ENCODE measurements around the gene SRGAP3. TPM values are rescaled to one million over a fixed set of nuclear protein-coding genes. Genes with fewer than 3 reads are reported as not detected.

The SRGAP3 gene
- total RNA-seq, 1 donor from 2014 or later, result 3.9 TPM

Other genes starting within 250 kb of the SRGAP3 start
- 32.7 and 36.6 TPM in 2 replicates for gene THUMPD3, start 113.4 kb upstream of the SRGAP3 start, total RNA-seq
- 167 and 170 TPM in 2 replicates for gene SETD5, start 148.0 kb upstream of the SRGAP3 start, total RNA-seq